CD4-positive, alpha-beta T cell (primary cell): Measurements from ENCODE around the gene TOMM6. TPM values are rescaled to one million over a fixed set of nuclear protein-coding genes. Genes with fewer than 3 reads are reported as not detected.

ENCODE experiments used
- ATAC-seq: fragments of 200-7000 bp; cut with Tn5 transposase; one replicate; pipeline ENCODE4 v1.10.0; 2022; ENCODE audit warnings: mild to moderate bottlenecking; ENCODE audit not compliant: poor library complexity
- CTCF ChIA-PET: fragments of 350-600 bp; sonication (Branson Sonifier 250); formaldehyde crosslinking; loops from one replicate; lab custom pipeline; 2021; ENCODE audit warnings: antibody characterized with exemption, inconsistent platforms; lab: Charles Lee
- POLR2A ChIA-PET: fragments of 350-600 bp; sonication (Branson Sonifier 250); formaldehyde crosslinking; loops from one replicate; lab custom pipeline; 2021; ENCODE audit warnings: antibody characterized with exemption, inconsistent platforms; lab: Charles Lee
- DNase-seq, 14 experiments: peaks; one replicate each; pipeline ENCODE4 v3.0.0-alpha.2; 2013 to 2020; ENCODE audit warnings: mixed read lengths in 2 of 14
- H3K27ac ChIP-seq, 2 donors: one replicate each; pipeline versions ENCODE4 v1.5.1 to v1.7.0; 2013; ENCODE audit warnings: low read length in 2 of 2, low read depth in 1 of 2, mild to moderate bottlenecking in 1 of 2
- H3K27me3 ChIP-seq, 2 experiments: 1 replicate in 1 of 2; 2 replicates in 1 of 2; pipeline versions ENCODE4 v1.6.1 to v1.7.0; 2013; ENCODE audit warnings: low read length in 2 of 2, control low read depth in 1 of 2, mild to moderate bottlenecking in 1 of 2, moderate library complexity in 1 of 2; ENCODE audit not compliant: insufficient read depth in 2 of 2, control insufficient read depth in 1 of 2
- H3K36me3 ChIP-seq: one replicate; pipeline ENCODE4 v1.6.1; 2013; ENCODE audit warnings: low read length, control low read depth; ENCODE audit not compliant: insufficient read depth
- H3K4me1 ChIP-seq: one replicate; pipeline ENCODE4 v1.6.1; 2013; ENCODE audit warnings: low read length, control low read depth; ENCODE audit not compliant: insufficient read depth
- H3K4me3 ChIP-seq: one replicate; pipeline ENCODE4 v1.5.1; 2013; ENCODE audit warnings: mild to moderate bottlenecking, low read length, moderate library complexity
- H3K9me3 ChIP-seq, 2 experiments: 1 replicate in 1 of 2; 2 replicates in 1 of 2; pipeline versions ENCODE4 v1.6.1 to v1.7.0; 2013; ENCODE audit warnings: low read length in 2 of 2, mild to moderate bottlenecking in 2 of 2, control low read depth in 1 of 2, moderate library complexity in 1 of 2; ENCODE audit not compliant: control insufficient read depth in 1 of 2, insufficient read depth in 1 of 2
- H3K27ac Mint-ChIP-seq: one replicate; pipeline ENCODE4 v1.8.0; 2020; ENCODE audit warnings: mixed read lengths
- H3K27me3 Mint-ChIP-seq: one replicate; pipeline ENCODE4 v1.8.0; 2021; ENCODE audit warnings: mixed read lengths
- H3K36me3 Mint-ChIP-seq: one replicate; pipeline ENCODE4 v1.8.0; 2021; ENCODE audit warnings: low read depth, mixed read lengths
- H3K4me1 Mint-ChIP-seq: one replicate; pipeline ENCODE4 v1.8.0; 2021; ENCODE audit warnings: low read depth, mixed read lengths
- H3K4me3 Mint-ChIP-seq: one replicate; pipeline ENCODE4 v1.8.0; 2020; ENCODE audit warnings: mild to moderate bottlenecking, mixed read lengths
- H3K9me3 Mint-ChIP-seq: one replicate; pipeline ENCODE4 v1.8.0; 2020; ENCODE audit warnings: mixed read lengths
- CTCF ChIP-seq: fragments of 200-600 bp; IDR thresholded peaks from one replicate; pipeline ENCODE4 v1.8.0; 2022; ENCODE audit warnings: antibody characterized with exemption, mild to moderate bottlenecking
- intact Hi-C, 2 experiments: fragments of 100-400 bp; cut with DNase I in 1 of 2; cut with micrococcal nuclease in 1 of 2; formaldehyde crosslinking; loops; one replicate each; pipeline versions ENCODE4 v1.15.1 to v1.9.0; 2023 to 2025; cut with DNase I, micrococcal nuclease
- total RNA-seq, 174 experiments: library from RNA in 2 of 174; stranded (reverse) in 2 of 174; gene quantifications; one replicate each; pipeline ENCODE4 v1.2.3 and lab custom pipeline; 2021 to 2026

TOMM6 gene
- total RNA-seq, 2 experiments from 2014 or later: 78.8 to 83.2 TPM

- Histone ChIP-seq H3K36me3 (no peaks in the 10 kb centered on the region), H3K9me3 (no peaks in the 10 kb centered on the region), H3K4me3 (no peak overlapping the region), H3K4me1 (no peaks in the 10 kb centered on the region), H3K27me3 (no peaks in the 10 kb centered on the region), H3K27ac (no peak overlapping the region)
- Mint-ChIP-seq H3K27ac (no peak overlapping the region), H3K4me3 (no peak overlapping the region), H3K36me3 (no peaks in the 10 kb centered on the region), H3K4me1 (no peaks in the 10 kb centered on the region), H3K27me3 (no peaks in the 10 kb centered on the region), H3K9me3 (no peaks in the 10 kb centered on the region)
- ATAC-seq (no peak), DNase-seq (no peak)
- POLR2A ChIA-PET: no interaction called here
- TF ChIP-seq CTCF: no peak
- CTCF ChIA-PET: no interaction called here
- intact Hi-C loops: no loop called here
Measured at GRCh38 chr6:41758641-41759035, 28.9 kb upstream of the TOMM6 start.

- CTCF ChIA-PET: no interaction called here
Measured at GRCh38 chr6:41759106-41759904, 28.2 kb upstream of the TOMM6 start.

GRCh38 chr6:41759905-41760579 lies 27.5 kb upstream of the TOMM6 start:
- H3K27ac ChIP-seq: no peak overlapping the region
- Mint-ChIP-seq H3K9me3 (no peaks in the 10 kb centered on the region), H3K27me3 (no peaks in the 10 kb centered on the region), H3K27ac (no peak overlapping the region), H3K4me3 (no peak overlapping the region), H3K36me3 (no peaks in the 10 kb centered on the region), H3K4me1 (no peaks in the 10 kb centered on the region)
- H3K4me1 ChIP-seq: no peaks in the 10 kb centered on the region
- no peak for DNase-seq
- H3K4me3 ChIP-seq: no peak overlapping the region
- no peaks in the 10 kb centered on the region for H3K27me3 ChIP-seq
- ChIA-PET CTCF (no interaction called here), POLR2A (no interaction called here)
- no peaks in the 10 kb centered on the region for H3K36me3 ChIP-seq
- no peaks in the 10 kb centered on the region for H3K9me3 ChIP-seq
- intact Hi-C loops: no loop called here
- TF ChIP-seq CTCF: no peak
- no peak for ATAC-seq

More at GRCh38 chr6:41759106-41759904, 28.2 kb upstream of the TOMM6 start:
- POLR2A ChIA-PET: no interaction called here
- H3K27ac ChIP-seq: no peak overlapping the region
- no peak for ATAC-seq
- intact Hi-C loops: no loop called here
- DNase-seq: no peak
- H3K9me3 ChIP-seq: no peaks in the 10 kb centered on the region
- Mint-ChIP-seq H3K9me3 (no peaks in the 10 kb centered on the region), H3K27me3 (no peaks in the 10 kb centered on the region), H3K36me3 (no peaks in the 10 kb centered on the region), H3K4me3 (no peak overlapping the region), H3K4me1 (no peaks in the 10 kb centered on the region), H3K27ac (no peak overlapping the region)
- H3K27me3 ChIP-seq: no peaks in the 10 kb centered on the region
- H3K4me1 ChIP-seq: no peaks in the 10 kb centered on the region
- TF ChIP-seq CTCF: no peak
- no peaks in the 10 kb centered on the region for H3K36me3 ChIP-seq
- no peak overlapping the region for H3K4me3 ChIP-seq
